ENCODE measurements around the gene CX3CR1. TPM values are rescaled to one million over a fixed set of nuclear protein-coding genes. Genes with fewer than 3 reads are reported as not detected.

CX3CR1 gene
- total and polyA plus RNA-seq, 8 donors, result 0.08 to 13.0 (median 1.2) TPM

- Histone ChIP-seq H3K9me3 (no peaks in the 10 kb centered on the region), H3K4me3 (no peak overlapping the region), H3K36me3 (no peaks in the 10 kb centered on the region), H3K27me3 (no peaks in the 10 kb centered on the region), H3K4me1 (no peaks in the 10 kb centered on the region), H3K27ac (no peak overlapping the region)
- intact Hi-C loops (cut with DNase I), result loop anchor here in 2 of 3 donors (10.0 kb wide), 1 partner anchor 157 kb away; no protein-coding TSS in a partner anchor
- WGBS, 2 donors, result 72 to 78% methylated on average over 6 of the region's 6 CpGs
- DNase-seq (no peak), ATAC-seq (no peak), FAIRE-seq (no peak)
- TF ChIP-seq, protein P1, sequence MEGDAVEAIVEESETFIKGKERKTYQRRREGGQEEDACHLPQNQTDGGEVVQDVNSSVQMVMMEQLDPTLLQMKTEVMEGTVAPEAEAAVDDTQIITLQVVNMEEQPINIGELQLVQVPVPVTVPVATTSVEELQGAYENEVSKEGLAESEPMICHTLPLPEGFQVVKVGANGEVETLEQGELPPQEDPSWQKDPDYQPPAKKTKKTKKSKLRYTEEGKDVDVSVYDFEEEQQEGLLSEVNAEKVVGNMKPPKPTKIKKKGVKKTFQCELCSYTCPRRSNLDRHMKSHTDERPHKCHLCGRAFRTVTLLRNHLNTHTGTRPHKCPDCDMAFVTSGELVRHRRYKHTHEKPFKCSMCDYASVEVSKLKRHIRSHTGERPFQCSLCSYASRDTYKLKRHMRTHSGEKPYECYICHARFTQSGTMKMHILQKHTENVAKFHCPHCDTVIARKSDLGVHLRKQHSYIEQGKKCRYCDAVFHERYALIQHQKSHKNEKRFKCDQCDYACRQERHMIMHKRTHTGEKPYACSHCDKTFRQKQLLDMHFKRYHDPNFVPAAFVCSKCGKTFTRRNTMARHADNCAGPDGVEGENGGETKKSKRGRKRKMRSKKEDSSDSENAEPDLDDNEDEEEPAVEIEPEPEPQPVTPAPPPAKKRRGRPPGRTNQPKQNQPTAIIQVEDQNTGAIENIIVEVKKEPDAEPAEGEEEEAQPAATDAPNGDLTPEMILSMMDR (IDR thresholded peaks at IDR 0.05), result no peak
Measured at GRCh38 chr3:39282057-39282456, 2.2 kb upstream of the CX3CR1 start.

DNA sequence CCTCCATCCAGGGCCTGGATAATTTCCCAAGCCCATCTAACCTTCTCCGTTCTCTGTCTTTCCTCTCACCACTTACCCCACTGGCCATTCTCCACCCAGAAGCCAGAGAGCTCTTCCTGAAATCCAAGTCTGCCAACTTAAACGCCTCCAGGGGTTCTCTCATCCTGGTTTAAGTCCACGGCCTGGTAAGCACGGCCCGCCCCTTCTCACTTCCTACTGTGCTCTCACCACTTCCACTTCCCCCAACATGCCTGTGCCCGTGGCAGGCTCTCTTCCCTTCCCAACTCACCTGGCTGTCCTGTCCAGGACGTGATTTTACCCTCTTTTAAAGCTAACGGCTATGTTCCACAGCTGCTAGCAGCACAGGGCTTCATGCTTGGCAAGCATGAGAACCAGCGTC lies 1.7 kb upstream of the CX3CR1 start:
- no peaks in the 10 kb centered on the region for H3K4me1 ChIP-seq
- H3K4me3 ChIP-seq, result no peak overlapping the region
- no peaks in the 10 kb centered on the region for H3K9me3 ChIP-seq
- peak in 1 of 4 donors; percentile 23 for ATAC-seq
- no peaks in the 10 kb centered on the region for H3K36me3 ChIP-seq
- no peak for DNase-seq
- intact Hi-C loops (cut with DNase I), result loop anchor here in 2 of 3 donors (10.0 kb wide), 1 partner anchor 157 kb away; no protein-coding TSS in a partner anchor
- no peak for FAIRE-seq
- H3K27ac ChIP-seq, result no peak overlapping the region
- H3K27me3 ChIP-seq, result no peaks in the 10 kb centered on the region
- TF ChIP-seq, protein P1 (IDR thresholded peaks at IDR 0.05), result no peak
- 80 to 82% methylated on average over 9 of the region's 9 CpGs for WGBS, 2 donors

DNA sequence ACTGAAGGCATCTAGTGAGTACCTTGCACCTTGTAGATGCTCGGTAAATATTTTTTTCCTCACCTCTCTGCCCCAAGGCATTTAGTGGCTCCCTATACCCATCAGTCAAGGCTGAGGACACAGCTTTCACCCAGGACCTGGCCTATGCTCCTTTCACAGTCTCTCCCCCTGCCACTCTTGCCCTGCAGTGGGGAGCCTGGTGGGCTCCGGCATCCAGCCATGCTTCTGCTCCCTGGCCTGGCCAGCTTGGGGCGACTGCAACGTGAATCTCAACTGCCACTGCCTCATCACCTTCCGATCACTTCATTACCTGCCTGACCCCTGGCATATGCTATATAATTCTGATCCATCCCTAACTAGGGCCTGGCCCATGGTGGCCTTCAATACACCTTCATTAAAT lies 735 bp upstream of the CX3CR1 start:
- no peak for ATAC-seq
- Histone ChIP-seq H3K9me3 (no peaks in the 10 kb centered on the region), H3K27ac (no peak overlapping the region), H3K4me3 (no peak overlapping the region), H3K36me3 (no peaks in the 10 kb centered on the region), H3K27me3 (no peaks in the 10 kb centered on the region), H3K4me1 (no peaks in the 10 kb centered on the region)
- TF ChIP-seq, protein P1 (IDR thresholded peaks at IDR 0.05), result no peak
- no peak for DNase-seq
- 92 to 93% methylated on average over 5 of the region's 5 CpGs for WGBS, 2 donors
- no peak for FAIRE-seq
- intact Hi-C loops (cut with DNase I), result loop anchor here in 2 of 3 donors (10.0 kb wide), 1 partner anchor 156 kb away; no protein-coding TSS in a partner anchor

GRCh38 chr3:39278616-39278935 lies 1.3 kb downstream of the CX3CR1 start:
- Histone ChIP-seq H3K9me3 (no peaks in the 10 kb centered on the region), H3K27me3 (no peaks in the 10 kb centered on the region), H3K27ac (no peak overlapping the region), H3K4me1 (no peaks in the 10 kb centered on the region), H3K36me3 (no peaks in the 10 kb centered on the region), H3K4me3 (no peak overlapping the region)
- 59 to 82% methylated on average over 1 of the region's 1 CpG for WGBS, 2 donors
- intact Hi-C loops (cut with DNase I), result loop anchor here in 1 of 3 donors (10.0 kb wide), 1 partner anchor 64 kb away; no protein-coding TSS in a partner anchor
- ATAC-seq (no peak), FAIRE-seq (no peak), DNase-seq (no peak)
- TF ChIP-seq, protein P1 (IDR thresholded peaks at IDR 0.05), result no peak

DNA sequence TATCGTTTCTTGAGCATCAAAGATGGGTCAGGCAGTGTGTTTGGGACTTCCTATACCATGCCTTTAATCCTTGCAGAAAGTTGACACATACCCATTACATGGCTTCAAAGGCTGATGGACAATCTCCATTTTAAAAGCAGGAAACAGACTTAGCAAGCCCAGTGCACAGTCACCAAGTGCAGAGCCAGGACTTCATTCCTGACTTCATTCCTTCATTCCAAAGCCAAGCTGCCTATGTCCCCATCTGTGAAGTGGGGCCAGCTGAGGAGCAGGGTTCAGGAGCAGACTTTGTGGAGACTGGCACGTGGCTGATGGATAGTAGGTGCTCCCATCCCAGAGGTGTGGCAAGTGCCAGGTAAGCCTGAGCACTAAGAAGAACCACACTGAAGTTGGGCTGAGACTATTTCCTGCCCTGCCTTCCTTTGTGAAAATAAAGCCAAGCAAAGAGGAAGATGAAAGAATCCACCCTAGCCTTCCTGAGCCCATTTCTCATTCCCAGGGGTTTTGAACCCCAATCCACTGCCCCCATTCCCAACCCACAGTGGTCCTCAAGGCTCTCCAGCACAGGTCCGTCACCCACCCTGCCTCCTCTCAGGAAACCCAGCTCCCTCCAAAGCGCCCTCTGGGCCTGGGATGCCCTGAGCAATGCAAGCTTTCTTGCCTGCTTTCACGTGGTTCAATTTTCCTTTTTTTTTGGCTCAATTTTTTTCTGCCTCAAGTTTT lies 1.8 kb downstream of the CX3CR1 start:
- Histone ChIP-seq H3K27ac (no peak overlapping the region), H3K9me3 (no peaks in the 10 kb centered on the region), H3K4me1 (no peaks in the 10 kb centered on the region), H3K27me3 (no peaks in the 10 kb centered on the region), H3K4me3 (no peak overlapping the region), H3K36me3 (no peaks in the 10 kb centered on the region)
- intact Hi-C loops (cut with DNase I), result loop anchor here in 1 of 3 donors (10.0 kb wide), 1 partner anchor 63 kb away; no protein-coding TSS in a partner anchor
- TF ChIP-seq, protein P1 (IDR thresholded peaks at IDR 0.05), result no peak
- FAIRE-seq (no peak), ATAC-seq (no peak), DNase-seq (no peak)
- WGBS, 2 donors, result 49 to 54% methylated on average over 5 of the region's 5 CpGs
